GM12865 (cell line): ENCODE data around the gene NCOA7.

Experiments
- DNase-seq: peaks from one replicate; pipeline ENCODE4 v3.0.0; 2010; ENCODE audit warnings: low read depth
- H3K4me3 ChIP-seq: 2 replicates; pipeline ENCODE4 v1.5.1; 2011; ENCODE audit warnings: mild to moderate bottlenecking, low read depth, low read length, control low read depth
- CTCF ChIP-seq: IDR thresholded peaks from 2 replicates; pipeline ENCODE4 v1.5.1; 2011; ENCODE audit warnings: low read length, control low read depth, low read depth, inconsistent platforms; ENCODE audit not compliant: insufficient read depth; ENCODE audit errors: missing control alignments

NCOA7 gene

GRCh38 chr6:125939791-125940190 is 149.0 kb downstream of the NCOA7 start:
- TF ChIP-seq CTCF: no peak
- no peak overlapping the region for H3K4me3 ChIP-seq
- no peak for DNase-seq

GRCh38 chr6:125940247-125941041 is 149.7 kb downstream of the NCOA7 start:
- no peak for DNase-seq
- TF ChIP-seq CTCF: no peak
- H3K4me3 ChIP-seq: no peak overlapping the region

GRCh38 chr6:125942672-125943527 is 152.1 kb downstream of the NCOA7 start:
- TF ChIP-seq CTCF: no peak
- no peak for DNase-seq
- H3K4me3 ChIP-seq: no peak overlapping the region

GRCh38 chr6:125943528-125944433 is 153.0 kb downstream of the NCOA7 start:
- no peak for TF ChIP-seq CTCF
- no peak for DNase-seq
- no peak overlapping the region for H3K4me3 ChIP-seq

- TF ChIP-seq CTCF: no peak
- H3K4me3 ChIP-seq: no peak overlapping the region
- no peak for DNase-seq
Observed at GRCh38 chr6:125944434-125944816, 153.7 kb downstream of the NCOA7 start.

- no peak for DNase-seq
- TF ChIP-seq CTCF: no peak
Observed at GRCh38 chr6:125944896-125945295, 154.1 kb downstream of the NCOA7 start.

More at GRCh38 chr6:125944896-125945295, 154.1 kb downstream of the NCOA7 start:
- no peak overlapping the region for H3K4me3 ChIP-seq
